Right atrium auricular region (tissue), 2 donors: ENCODE results near the gene GREB1L. TPM values are rescaled to one million over a fixed set of nuclear protein-coding genes. Genes with fewer than 3 reads are reported as not detected.

Experiments used
- DNase-seq: peaks from one replicate; pipeline ENCODE4 v3.0.0-alpha.2; 2019; ENCODE audit warnings: low spot score
- H3K27ac ChIP-seq, 2 donors: fragments of 200-600 bp; sonication (generic); 1 replicate in 1 of 2; 2 replicates in 1 of 2; pipeline ENCODE4 v1.5.1; 2016 to 2019
- H3K27me3 ChIP-seq, 2 donors: fragments of 200-600 bp; sonication (generic); one replicate each; pipeline versions ENCODE4 v1.5.1 to v1.6.0; 2017 to 2019
- H3K36me3 ChIP-seq: fragments of 200-600 bp; sonication (generic); one replicate; pipeline ENCODE4 v1.5.1; 2016
- H3K4me1 ChIP-seq, 2 donors: fragments of 200-600 bp; sonication (generic); one replicate each; pipeline versions ENCODE4 v1.5.1 to v1.6.0; 2017 to 2019
- H3K4me3 ChIP-seq, 2 donors: fragments of 200-600 bp; sonication (generic); 1 replicate in 1 of 2; 2 replicates in 1 of 2; pipeline ENCODE4 v1.5.1; 2017 to 2019; ENCODE audit warnings: mild to moderate bottlenecking in 1 of 2, moderate library complexity in 1 of 2
- H3K9me3 ChIP-seq, 2 donors: fragments of 200-600 bp; sonication (generic); one replicate each; pipeline ENCODE4 v1.5.1; 2019
- CTCF ChIP-seq, 2 donors: fragments of 200-600 bp; sonication (generic); IDR thresholded peaks; one replicate each; pipeline ENCODE4 v1.5.1; 2019; ENCODE audit warnings: antibody characterized with exemption in 2 of 2
- total RNA-seq, 2 donors: library from RNA; depleted of rRNA; stranded (reverse); fragments of >200 nt; gene quantifications; one replicate each; pipeline ENCODE4 v1.1.0, GENCODE V29; 2016

Gene GREB1L
- total RNA-seq, 2 donors from 2014 or later = 17.5 to 19.1 TPM

GRCh38 chr18:21264651-21265050 is 22.6 kb downstream of the GREB1L start:
- Histone ChIP-seq H3K36me3 (no peaks in the 10 kb centered on the region), H3K27me3 (no peaks in the 10 kb centered on the region), H3K27ac (peak overlapping the region in 1 of 2 donors; percentile 19), H3K4me3 (no peak overlapping the region), H3K9me3 (no peaks in the 10 kb centered on the region), H3K4me1 (no peaks in the 10 kb centered on the region)
- TF ChIP-seq CTCF (IDR thresholded peaks at IDR 0.05) = no peak
- no peak for DNase-seq

GRCh38 chr18:21265971-21266673 is 24.1 kb downstream of the GREB1L start:
- Histone ChIP-seq H3K4me3 (no peak overlapping the region), H3K27ac (no peak overlapping the region), H3K27me3 (no peaks in the 10 kb centered on the region), H3K36me3 (no peaks in the 10 kb centered on the region), H3K4me1 (no peaks in the 10 kb centered on the region), H3K9me3 (no peaks in the 10 kb centered on the region)
- DNase-seq = no peak
- no peak for TF ChIP-seq CTCF (IDR thresholded peaks at IDR 0.05)

- Histone ChIP-seq H3K9me3 (no peaks in the 10 kb centered on the region), H3K4me1 (no peaks in the 10 kb centered on the region), H3K27ac (no peak overlapping the region), H3K4me3 (no peak overlapping the region), H3K27me3 (no peaks in the 10 kb centered on the region), H3K36me3 (no peaks in the 10 kb centered on the region)
- no peak for DNase-seq
- no peak for TF ChIP-seq CTCF (IDR thresholded peaks at IDR 0.05)
These were observed 25.4 kb downstream of the GREB1L start for GRCh38 chr18:21267400-21267799.

- H3K27me3 ChIP-seq = no peaks in the 10 kb centered on the region
- H3K9me3 ChIP-seq = no peaks in the 10 kb centered on the region
- no peaks in the 10 kb centered on the region for H3K36me3 ChIP-seq
- no peaks in the 10 kb centered on the region for H3K4me1 ChIP-seq
- H3K27ac ChIP-seq = no peak overlapping the region
- TF ChIP-seq CTCF (IDR thresholded peaks at IDR 0.05) = no peak
- no peak for DNase-seq
- H3K4me3 ChIP-seq = no peak overlapping the region
These were observed 27.3 kb downstream of the GREB1L start for GRCh38 chr18:21269349-21269748.

- no peak for TF ChIP-seq CTCF (IDR thresholded peaks at IDR 0.05)
- H3K36me3 ChIP-seq = no peaks in the 10 kb centered on the region
- no peak for DNase-seq
These were observed 28.4 kb downstream of the GREB1L start for GRCh38 chr18:21270453-21270852.

More at GRCh38 chr18:21270453-21270852, 28.4 kb downstream of the GREB1L start:
- H3K4me1 ChIP-seq = no peaks in the 10 kb centered on the region
- no peaks in the 10 kb centered on the region for H3K27me3 ChIP-seq
- H3K9me3 ChIP-seq = no peaks in the 10 kb centered on the region
- H3K27ac ChIP-seq = peak overlapping the region in 1 of 2 donors; percentile 1
- no peak overlapping the region for H3K4me3 ChIP-seq
